HG03060 (cell line): ENCODE data around the gene MYLK4.

Experiments
- ATAC-seq: cut with Tn5 transposase; IDR thresholded peaks from one replicate; pipeline ENCODE4 v1.9.1; 2021; ENCODE audit warnings: low read depth, moderate number of reproducible peaks; ENCODE audit not compliant: unreplicated experiment

MYLK4 gene

DNA sequence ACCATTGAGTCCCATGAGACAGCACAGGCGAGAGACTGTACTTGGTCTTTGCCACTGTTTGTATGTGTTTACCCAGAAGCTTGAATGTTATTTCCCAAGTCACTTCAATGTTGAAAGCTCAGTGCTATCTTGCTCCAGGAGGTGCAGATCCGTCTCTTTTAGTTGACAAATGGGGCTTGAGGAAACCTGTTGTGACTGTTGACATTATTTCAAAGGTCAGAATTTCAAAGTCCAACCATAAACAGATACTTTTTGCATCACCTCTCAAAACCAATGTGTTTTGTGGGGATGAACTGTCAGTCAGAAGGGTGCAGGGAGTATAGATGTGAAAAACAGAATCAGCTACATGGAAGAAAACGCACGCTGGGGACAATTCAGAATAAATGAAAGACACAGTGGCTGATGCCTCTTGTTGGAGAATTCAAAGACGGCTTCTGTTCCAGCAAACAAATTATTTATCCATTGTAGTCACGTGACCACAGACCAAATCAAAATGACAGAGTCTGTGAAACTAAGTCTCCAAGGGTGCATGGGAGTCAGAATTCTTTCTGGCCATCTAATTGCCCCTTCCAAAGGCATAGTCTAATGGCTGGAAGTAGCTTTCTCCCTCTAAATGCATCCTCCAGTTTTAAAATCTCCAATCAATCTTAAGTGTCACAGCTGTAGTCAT, 83.7 kb downstream of the MYLK4 start:
- no peak for ATAC-seq

DNA sequence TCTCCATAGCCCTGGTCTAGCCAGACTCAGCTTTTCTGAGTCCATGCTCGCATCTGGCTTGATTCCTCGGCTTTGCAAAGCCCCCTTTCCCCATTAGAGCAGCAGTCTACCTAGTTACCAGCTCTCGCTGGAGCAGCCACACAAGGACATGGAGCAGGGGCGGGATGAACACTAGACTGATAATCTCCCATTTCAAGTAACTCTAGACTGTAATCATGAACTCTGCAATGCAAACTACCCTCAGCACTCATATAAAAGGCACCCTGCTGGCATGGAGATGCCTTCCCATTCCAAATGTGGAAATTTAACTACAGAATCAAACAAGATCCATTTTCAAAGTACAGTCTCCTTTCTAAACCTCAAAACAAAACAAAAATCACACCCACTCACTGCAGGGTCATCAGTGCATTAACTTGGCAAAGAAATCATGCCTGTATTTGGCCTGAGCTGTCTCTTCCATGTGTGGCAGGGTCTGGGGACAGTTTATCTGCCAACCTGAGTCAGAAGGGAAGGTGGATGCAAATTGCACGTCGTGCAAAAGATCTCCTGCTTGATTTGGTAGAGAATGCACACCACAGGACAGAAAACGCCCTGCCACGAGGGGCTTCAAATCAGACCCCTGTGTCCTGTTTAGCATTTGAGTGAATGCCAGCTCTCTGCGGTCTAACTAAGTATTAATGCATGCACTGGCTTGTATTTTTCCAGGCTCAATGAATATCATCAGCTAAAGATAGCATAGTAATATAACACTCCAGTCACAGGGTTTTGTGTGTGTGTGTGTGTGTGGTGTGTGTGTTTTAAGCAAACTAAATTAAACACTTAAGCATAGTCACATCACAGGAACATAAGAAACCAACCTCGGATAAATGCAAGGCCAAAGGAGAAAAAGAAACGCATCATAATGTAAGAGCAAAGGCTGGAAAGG, 85.3 kb downstream of the MYLK4 start:
- ATAC-seq = no peak

DNA sequence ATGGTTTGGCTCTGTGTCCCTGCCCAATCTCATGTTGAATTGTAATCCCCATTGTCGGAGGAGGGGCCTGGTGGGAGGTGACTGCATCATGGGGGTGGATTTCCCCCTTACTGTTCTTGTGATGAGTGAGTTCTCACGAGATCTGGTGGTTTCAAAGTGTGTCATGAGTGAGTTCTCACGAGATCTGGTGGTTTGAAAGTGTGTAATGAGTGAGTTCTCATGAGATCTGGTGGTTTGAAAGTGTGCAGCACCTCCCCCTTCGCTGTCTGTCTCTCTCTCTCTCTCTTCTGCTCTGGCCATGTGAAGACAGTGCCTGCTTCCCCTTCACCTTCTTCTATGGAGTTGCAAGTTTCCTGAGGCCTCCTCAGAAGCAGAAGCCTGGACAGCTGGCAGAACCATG, 87.6 kb downstream of the MYLK4 start:
- ATAC-seq = no peak

- ATAC-seq = no peak
Measured at GRCh38 chr6:2661651-2662050, 89.1 kb downstream of the MYLK4 start.

DNA sequence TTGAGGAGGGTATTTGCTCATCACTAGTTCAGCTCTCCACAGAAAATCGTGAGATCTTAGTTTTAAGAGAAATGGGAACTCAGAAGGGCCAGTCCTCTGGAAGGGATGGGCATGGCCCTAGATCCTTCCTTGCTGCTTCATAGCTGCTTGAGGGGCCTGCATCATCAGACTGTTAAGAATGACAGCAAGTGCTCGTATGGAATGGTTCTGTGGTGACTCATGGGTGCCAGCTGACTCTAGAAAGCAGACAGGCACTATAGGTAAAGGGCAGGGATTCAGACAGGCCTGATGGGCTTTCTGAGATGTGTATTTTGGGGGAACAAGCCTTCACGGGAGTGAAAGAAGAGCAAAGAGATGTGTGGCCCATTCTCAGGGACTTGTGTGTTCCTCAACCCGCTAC, 90.8 kb downstream of the MYLK4 start:
- ATAC-seq = no peak

GRCh38 chr6:2659381-2659780, 91.3 kb downstream of the MYLK4 start:
- ATAC-seq = no peak

DNA sequence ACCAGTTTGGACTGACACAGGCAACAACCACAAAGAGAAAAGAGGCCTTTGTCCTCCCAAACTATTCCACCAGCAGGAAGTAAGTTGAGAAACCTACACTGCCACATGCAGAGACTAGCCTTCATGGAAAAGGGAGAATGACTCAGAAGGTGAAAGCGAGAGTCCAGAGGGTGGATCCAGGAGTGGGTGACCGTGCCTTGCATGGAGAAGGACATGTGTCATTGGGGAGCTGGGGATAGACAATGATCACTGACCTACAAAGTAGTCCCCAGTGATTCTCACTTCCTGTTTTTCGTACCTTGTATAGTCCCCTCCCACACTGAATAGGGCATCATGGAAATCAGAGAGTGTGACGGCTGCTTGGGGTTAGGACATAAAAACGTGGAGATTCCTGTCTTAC, 91.9 kb downstream of the MYLK4 start:
- no peak for ATAC-seq

DNA sequence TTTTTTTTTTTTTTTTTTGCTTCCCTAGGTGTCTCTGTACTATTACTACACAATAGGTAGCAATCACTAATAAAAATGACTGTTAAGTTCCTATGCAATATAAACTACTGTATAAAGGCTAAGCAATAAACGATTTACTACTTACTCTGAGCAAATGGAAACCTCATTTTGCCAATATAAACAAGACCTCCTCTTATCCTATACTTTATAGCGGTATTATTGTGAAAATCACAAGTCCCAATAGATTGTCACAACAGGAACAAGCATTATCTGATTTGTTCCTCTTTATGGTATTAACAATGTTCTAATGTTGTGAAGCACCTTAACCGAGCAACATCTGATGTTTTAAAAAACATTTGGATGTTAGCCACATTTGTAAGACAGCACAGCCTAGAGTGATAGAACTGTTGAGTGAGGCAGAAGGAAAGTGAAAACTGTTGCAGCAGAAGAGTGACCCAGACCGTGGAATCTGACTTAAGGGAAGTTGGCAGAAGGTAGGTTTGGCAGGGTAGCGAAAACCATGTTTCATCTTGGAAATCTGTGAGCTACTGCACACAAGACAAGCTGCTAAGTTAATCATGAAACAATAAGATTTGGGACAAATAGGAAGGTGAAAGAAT, 94.2 kb downstream of the MYLK4 start:
- ATAC-seq = no peak

DNA sequence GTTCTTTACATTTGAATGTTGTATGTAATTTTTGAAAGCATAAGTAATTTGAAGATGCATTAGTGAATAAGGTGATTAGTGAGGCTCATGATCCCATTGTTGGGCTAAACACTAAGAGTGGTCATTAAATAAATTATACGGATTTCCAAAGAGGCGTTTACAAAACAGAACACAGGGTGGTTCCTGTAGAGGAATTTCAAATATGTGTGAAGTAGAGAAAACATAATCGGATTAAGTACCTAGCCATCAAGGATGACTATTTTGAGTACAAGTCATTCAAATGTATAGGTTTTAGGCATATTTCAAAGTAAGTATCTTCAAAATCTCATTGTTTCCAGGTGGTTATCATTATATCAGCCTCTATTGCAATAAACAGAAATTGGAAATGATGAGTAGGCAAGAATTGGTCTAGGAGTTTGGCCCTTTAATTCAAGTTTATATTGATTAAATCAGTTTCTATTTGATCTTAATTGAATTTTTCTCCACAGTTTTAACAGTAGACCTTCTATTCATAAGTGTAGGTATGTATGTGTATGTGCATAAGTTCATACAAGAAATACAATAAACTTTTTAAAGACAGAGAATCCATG, 94.8 kb downstream of the MYLK4 start:
- ATAC-seq = no peak

GRCh38 chr6:2653369-2654032, 97.2 kb downstream of the MYLK4 start:
- ATAC-seq = no peak

DNA sequence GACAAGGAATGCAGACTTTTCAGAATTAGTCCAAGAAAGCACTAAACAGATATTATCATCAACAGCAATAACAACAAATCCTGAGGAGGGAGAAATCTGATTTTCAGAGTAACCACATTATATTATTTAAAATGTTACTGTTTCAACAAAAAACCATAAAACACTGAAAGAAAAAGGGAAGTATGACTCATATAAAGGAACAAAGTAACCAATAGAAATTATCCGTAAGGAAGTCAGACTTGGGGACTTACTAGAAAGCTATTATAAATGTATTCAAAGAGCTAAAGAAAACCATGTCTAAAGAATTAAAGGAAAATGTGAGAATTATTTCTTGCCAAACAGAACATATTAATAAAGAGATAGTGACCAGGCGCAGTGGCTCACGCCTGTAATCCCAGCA, 98.1 kb downstream of the MYLK4 start:
- ATAC-seq = no peak

DNA sequence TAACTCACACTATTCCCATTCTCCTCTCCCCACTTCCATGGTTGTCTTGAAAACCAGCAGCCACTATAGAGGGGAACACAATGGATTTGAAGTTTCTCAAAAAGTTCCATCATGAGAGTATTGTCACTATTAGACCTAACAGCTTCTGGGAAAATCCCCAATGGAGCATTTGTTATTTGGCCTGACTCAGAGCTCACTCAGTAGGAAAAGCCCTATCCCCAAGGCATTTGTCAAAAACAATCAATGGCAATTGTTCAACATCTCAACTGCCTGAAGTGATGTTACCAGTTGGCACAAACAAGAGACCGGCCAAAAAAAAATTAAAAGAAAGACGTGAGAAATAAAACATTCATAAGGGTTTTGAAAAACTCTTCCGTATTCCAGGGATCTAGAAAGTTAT, 98.8 kb downstream of the MYLK4 start:
- no peak for ATAC-seq

GRCh38 chr6:2651536-2651935, 99.2 kb downstream of the MYLK4 start:
- no peak for ATAC-seq

- no peak for ATAC-seq
Measured at GRCh38 chr6:2646346-2646745, 104.4 kb downstream of the MYLK4 start.

DNA sequence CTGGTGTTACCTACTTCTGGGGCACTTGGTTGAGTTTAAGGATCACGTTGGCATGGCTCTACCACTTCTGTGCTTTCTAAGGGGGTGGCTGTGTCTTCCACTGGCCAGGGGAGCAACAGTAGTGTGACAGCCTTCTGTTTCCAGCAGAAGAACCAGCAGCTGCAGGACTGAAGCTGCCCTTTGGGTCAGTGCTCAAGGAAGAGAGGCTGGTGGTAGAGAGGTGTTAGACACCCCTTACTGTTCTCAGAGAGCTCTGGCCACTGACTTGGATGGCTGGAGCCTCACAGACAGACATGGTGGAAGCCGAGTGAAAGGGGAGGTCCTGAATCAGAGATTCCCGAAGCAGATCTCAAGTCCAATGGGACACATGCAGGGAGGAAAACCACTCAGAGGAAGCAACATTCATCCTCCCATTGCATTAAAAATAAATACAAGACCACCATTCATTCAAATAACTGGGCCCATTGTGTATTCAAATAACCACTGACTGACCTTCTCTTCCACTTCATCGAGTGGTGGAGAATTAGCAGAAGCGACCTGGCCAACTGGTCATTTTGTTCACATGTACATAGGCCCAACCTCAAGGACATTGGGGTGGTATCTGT, 106.7 kb downstream of the MYLK4 start:
- no peak for ATAC-seq

GRCh38 chr6:2643130-2643529, 107.6 kb downstream of the MYLK4 start:
- no peak for ATAC-seq

GRCh38 chr6:2641044-2641725, 109.5 kb downstream of the MYLK4 start:
- no peak for ATAC-seq

DNA sequence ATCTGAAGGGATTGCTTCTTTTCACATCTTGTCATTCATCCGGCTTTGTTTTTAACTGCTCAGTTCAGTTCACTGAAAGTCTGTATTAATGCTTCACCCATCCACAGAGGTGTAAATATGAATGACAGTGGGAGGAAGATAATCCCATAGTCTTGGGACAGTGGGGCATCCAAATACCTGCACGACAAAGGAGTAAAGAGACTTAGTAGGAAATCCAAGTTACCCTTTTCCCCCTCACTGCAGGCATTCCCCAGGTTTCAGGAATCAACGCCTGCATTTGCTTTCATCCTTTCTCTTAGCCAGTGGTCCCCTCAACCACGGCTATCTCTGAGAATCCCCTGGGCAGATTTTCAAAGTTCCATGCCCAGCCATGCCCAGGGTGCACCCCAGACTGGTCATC, 110.2 kb downstream of the MYLK4 start:
- ATAC-seq = no peak

- no peak for ATAC-seq
Measured at GRCh38 chr6:2639896-2640295, 110.8 kb downstream of the MYLK4 start.

DNA sequence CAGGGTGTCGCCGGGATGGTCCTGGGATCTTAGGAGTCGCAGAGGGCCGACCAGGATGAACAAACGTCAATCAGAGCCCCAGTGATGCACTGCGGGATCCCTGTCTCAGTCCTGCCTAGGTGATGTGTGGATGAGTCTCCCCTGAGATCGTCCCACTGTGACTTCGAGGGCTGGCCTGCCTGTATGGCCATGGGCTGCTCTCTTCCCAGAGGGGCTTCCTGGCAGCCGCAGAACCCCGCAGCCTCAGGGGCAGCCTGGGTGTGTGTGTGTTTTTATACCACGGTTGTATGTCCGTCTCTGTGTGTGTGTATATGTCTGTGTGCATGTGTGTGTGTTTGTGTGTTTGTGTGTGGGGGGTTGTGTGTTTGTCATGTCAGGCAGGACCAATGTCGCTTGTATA, 111.6 kb downstream of the MYLK4 start:
- ATAC-seq = no peak
